ENCODE measurements around the gene RPL36A.

DNA sequence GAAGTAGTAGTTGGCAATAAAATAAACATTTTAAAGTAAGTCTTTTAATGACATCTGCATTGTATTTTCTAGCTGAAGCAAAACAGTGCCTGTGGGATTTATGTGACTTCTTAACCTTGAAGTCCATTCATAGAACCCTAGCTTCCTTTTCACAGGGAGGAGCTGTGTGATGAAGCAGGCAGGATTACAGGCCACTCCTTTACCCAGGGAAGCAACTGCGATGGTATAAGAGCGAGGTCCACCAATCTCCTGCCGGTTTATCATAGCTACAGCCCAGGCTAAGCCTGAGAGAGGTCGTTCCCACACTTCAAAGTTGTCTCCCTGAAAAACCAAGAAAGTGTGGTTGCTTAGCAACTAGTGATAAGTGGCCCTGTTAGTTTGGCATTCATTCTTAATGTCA, 7.0 kb downstream of the RPL36A start:
- no peak for TF ChIP-seq POLR2A (IDR thresholded peaks at IDR 0.05; ENCODE audit: low read depth, low read length)
- no peak for TF ChIP-seq TAF1 (IDR thresholded peaks at IDR 0.05; ENCODE audit: borderline replicate concordance, low read depth, low read length)
- no peak for TF ChIP-seq POLR2AphosphoS5 (IDR thresholded peaks at IDR 0.05; ENCODE audit: low read depth, low read length)
